Measurements from ENCODE around the gene FMNL3. TPM values are rescaled to one million over a fixed set of nuclear protein-coding genes. Genes with fewer than 3 reads are reported as not detected.
A peak's percentile ranks its signal among the peaks of the same experiment; 100 is the strongest.

The FMNL3 gene
- total RNA-seq, 1 experiment from 2014 or later, result 3.5 TPM

DNA sequence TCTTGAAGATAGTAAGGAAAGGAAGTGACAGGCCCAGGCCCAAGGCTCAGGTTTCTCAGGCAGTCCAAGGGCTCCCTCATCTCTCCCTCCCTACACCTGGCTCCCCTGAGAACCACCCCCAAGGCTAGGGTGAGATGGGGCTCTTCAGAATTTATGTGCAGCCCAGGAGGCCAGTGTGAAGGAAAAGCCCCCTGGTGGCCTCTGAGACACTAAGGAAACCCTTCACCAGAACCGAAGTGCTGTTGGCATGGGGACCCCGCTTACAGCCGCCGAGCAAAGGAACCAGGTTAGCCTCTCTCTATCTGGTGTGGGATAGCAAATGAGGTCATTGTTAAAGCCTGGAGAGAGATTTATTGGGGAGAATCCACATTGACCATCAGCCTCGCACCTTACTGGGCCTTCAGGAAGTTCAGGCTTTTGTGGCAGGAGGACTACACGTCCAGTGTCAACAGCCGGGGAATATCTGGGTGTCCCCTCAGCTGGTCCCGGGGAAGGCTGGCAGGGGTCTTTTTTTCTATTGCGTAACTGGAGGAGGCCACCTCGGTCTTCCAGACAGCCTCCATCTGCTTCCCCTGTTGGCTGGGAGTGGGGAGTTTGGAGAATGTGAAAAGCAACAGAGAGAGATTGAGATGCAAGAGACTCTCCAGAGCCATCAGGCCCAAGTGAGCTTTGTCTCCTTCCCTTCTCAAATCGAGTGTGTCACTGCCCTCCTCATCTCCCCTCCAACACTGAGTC lies 119.9 kb downstream of the FMNL3 start:
- TF ChIP-seq, protein P1, sequence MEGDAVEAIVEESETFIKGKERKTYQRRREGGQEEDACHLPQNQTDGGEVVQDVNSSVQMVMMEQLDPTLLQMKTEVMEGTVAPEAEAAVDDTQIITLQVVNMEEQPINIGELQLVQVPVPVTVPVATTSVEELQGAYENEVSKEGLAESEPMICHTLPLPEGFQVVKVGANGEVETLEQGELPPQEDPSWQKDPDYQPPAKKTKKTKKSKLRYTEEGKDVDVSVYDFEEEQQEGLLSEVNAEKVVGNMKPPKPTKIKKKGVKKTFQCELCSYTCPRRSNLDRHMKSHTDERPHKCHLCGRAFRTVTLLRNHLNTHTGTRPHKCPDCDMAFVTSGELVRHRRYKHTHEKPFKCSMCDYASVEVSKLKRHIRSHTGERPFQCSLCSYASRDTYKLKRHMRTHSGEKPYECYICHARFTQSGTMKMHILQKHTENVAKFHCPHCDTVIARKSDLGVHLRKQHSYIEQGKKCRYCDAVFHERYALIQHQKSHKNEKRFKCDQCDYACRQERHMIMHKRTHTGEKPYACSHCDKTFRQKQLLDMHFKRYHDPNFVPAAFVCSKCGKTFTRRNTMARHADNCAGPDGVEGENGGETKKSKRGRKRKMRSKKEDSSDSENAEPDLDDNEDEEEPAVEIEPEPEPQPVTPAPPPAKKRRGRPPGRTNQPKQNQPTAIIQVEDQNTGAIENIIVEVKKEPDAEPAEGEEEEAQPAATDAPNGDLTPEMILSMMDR (IDR thresholded peaks at IDR 0.05 in 2 of 3, conservative IDR thresholded peaks at IDR 0.05 in 1 of 3; ENCODE audit: borderline replicate concordance in 1 of 3, insufficient read depth in 1 of 3, low read depth in 2 of 3, low read length in 2 of 3), result peak in 1 of 3 experiments; percentile 8; a peak in 1 of 6 replicates
- TF ChIP-seq, protein P2, sequence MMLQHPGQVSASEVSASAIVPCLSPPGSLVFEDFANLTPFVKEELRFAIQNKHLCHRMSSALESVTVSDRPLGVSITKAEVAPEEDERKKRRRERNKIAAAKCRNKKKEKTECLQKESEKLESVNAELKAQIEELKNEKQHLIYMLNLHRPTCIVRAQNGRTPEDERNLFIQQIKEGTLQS (IDR thresholded peaks at IDR 0.05), result no peak

More for the DNA sequence above, 119.9 kb downstream of the FMNL3 start:
- no peak overlapping the region for H3K4me2 ChIP-seq (ENCODE audit: low read length)
- intact Hi-C loops (cut with micrococcal nuclease), result no loop called here
- H2AFZ ChIP-seq (ENCODE audit: low read depth, low read length, poor library complexity, severe bottlenecking), result no peak overlapping the region
- no peaks in the 10 kb centered on the region for H3K4me1 ChIP-seq (ENCODE audit: control insufficient read depth in 1 of 2, insufficient read depth in 2 of 2, low read length in 2 of 2)
- no peak overlapping the region for H3K4me3 ChIP-seq (replicated peaks in 1 of 2; ENCODE audit: low read depth in 1 of 2, low read length in 2 of 2)
- ATAC-seq (no peak; the same call in 1 of the 2 replicates), DNase-seq (ENCODE audit: low read depth, low spot score) (no peak)
- POLR2A ChIA-PET, result no interaction called here
- H3K9me3 ChIP-seq (ENCODE audit: control insufficient read depth in 1 of 2, insufficient read depth in 1 of 2, low read depth in 1 of 2, low read length in 2 of 2), result no peaks in the 10 kb centered on the region
- no peaks in the 10 kb centered on the region for H3K9me2 ChIP-seq (ENCODE audit: insufficient read depth)
- RAD21 ChIA-PET (ENCODE audit: low non-redundant PET in 1 of 2, low total read pairs in 2 of 2, uncharacterized antibody in 2 of 2, unreplicated experiment in 2 of 2), result no interaction called here
- no peak overlapping the region for H3K9ac ChIP-seq (ENCODE audit: low read length)
- H3K27me3 ChIP-seq (ENCODE audit: insufficient read depth, low read length), result no peaks in the 10 kb centered on the region
- no peak overlapping the region for H3K27ac ChIP-seq (ENCODE audit: low read depth, low read length)
- peaks cover 0 to 2% of the 10 kb centered on the region in 2 experiments; a peak in 1 of 4 replicates for H3K36me3 ChIP-seq (ENCODE audit: control insufficient read depth in 1 of 2, insufficient read depth in 2 of 2, low read length in 2 of 2)
- no peaks in the 10 kb centered on the region for H3K79me2 ChIP-seq (ENCODE audit: insufficient read depth, low read length)
- H4K20me1 ChIP-seq (ENCODE audit: insufficient read depth), result no peaks in the 10 kb centered on the region
- CTCF ChIA-PET, result no interaction called here
- no TSS peak for BruUV-seq (replicated peaks)

Other genes starting within 250 kb of the FMNL3 start
- gene KCNH3, start 168.4 kb downstream of the FMNL3 start, total RNA-seq (2021; ENCODE audit: unreplicated experiment), result 35.3 TPM
- 91.9 TPM for gene MCRS1, start 139.3 kb downstream of the FMNL3 start, total RNA-seq (2021; ENCODE audit: unreplicated experiment)
- 0.42 TPM for gene FAM186B, start 101.8 kb downstream of the FMNL3 start, total RNA-seq (2021; ENCODE audit: unreplicated experiment)
- 29.0 TPM for gene PRPF40B, start 83.8 kb downstream of the FMNL3 start, total RNA-seq (2021; ENCODE audit: unreplicated experiment)
- gene TMBIM6, start 34.2 kb upstream of the FMNL3 start, total RNA-seq (2021; ENCODE audit: unreplicated experiment), result 510 TPM
- gene NCKAP5L, start 121.0 kb upstream of the FMNL3 start, total RNA-seq (2021; ENCODE audit: unreplicated experiment), result 12.1 TPM
- gene BCDIN3D, start 135.7 kb upstream of the FMNL3 start, total RNA-seq (2021; ENCODE audit: unreplicated experiment), result 5.7 TPM
- gene FAIM2, start 196.5 kb upstream of the FMNL3 start, total RNA-seq (2021; ENCODE audit: unreplicated experiment), result not detected
- not detected for gene AQP2, start 243.3 kb upstream of the FMNL3 start, total RNA-seq (2021; ENCODE audit: unreplicated experiment)